ENCODE results near the gene CDADC1. TPM values are rescaled to one million over a fixed set of nuclear protein-coding genes. Genes with fewer than 3 reads are reported as not detected.

The CDADC1 gene
- total and polyA plus RNA-seq, 2 donors (not counting 3 experiments of a cell fraction or from before 2014, with no cell fraction given) = 2.4 to 9.1 TPM

DNA sequence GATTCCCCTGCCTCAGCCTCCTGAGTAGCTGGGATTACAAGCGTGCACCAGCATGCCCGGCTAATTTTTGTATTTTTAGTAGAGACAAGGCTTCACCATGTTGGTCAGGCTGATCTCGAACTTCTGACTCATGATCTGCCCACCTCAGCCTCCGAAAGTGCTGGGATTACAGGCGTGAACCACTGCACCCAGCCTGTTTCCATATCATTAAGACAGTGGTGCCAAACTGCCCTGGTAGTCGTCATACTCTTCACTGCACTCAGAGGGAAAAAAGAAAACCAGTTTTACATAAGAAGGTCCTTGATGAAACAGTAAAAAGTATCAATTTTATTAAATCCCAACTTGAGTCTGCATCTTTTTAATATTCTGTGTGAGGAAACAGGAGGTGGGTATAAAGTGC lies 14.9 kb downstream of the CDADC1 start:
- H3K27ac ChIP-seq (ENCODE audit: insufficient read depth, low read depth, low read length) = no peak overlapping the region
- no peaks in the 10 kb centered on the region for H3K9me3 ChIP-seq (replicated peaks; ENCODE audit: control insufficient read depth, insufficient read depth, low read length)
- TF ChIP-seq JUN (IDR thresholded peaks at IDR 0.05; ENCODE audit: borderline replicate concordance, insufficient read depth, insufficient read length, low read depth) = no peak
- TF ChIP-seq, protein P1, sequence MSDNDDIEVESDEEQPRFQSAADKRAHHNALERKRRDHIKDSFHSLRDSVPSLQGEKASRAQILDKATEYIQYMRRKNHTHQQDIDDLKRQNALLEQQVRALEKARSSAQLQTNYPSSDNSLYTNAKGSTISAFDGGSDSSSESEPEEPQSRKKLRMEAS (IDR thresholded peaks at IDR 0.05; ENCODE audit: insufficient read depth, insufficient read length) = no peak
- no peak for TF ChIP-seq EZH2 (IDR thresholded peaks at IDR 0.05; ENCODE audit: borderline replicate concordance, low read depth, low read length, severe bottlenecking)
- TF ChIP-seq POLR2A (IDR thresholded peaks at IDR 0.05; ENCODE audit: low read depth, low read length) = no peak
- no peak for TF ChIP-seq FOS (IDR thresholded peaks at IDR 0.05; ENCODE audit: borderline replicate concordance, insufficient read depth, low read length)
- no peak for TF ChIP-seq MYC (IDR thresholded peaks at IDR 0.05; ENCODE audit: low read depth, low read length)
- TF ChIP-seq, protein P2, sequence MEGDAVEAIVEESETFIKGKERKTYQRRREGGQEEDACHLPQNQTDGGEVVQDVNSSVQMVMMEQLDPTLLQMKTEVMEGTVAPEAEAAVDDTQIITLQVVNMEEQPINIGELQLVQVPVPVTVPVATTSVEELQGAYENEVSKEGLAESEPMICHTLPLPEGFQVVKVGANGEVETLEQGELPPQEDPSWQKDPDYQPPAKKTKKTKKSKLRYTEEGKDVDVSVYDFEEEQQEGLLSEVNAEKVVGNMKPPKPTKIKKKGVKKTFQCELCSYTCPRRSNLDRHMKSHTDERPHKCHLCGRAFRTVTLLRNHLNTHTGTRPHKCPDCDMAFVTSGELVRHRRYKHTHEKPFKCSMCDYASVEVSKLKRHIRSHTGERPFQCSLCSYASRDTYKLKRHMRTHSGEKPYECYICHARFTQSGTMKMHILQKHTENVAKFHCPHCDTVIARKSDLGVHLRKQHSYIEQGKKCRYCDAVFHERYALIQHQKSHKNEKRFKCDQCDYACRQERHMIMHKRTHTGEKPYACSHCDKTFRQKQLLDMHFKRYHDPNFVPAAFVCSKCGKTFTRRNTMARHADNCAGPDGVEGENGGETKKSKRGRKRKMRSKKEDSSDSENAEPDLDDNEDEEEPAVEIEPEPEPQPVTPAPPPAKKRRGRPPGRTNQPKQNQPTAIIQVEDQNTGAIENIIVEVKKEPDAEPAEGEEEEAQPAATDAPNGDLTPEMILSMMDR (IDR thresholded peaks at IDR 0.05; ENCODE audit: extremely low read depth in 1 of 2, insufficient read depth in 1 of 2, low read depth in 1 of 2, low read length in 2 of 2) = no peak
- TF ChIP-seq POLR2AphosphoS5 (IDR thresholded peaks at IDR 0.05; ENCODE audit: insufficient read depth, low read depth, low read length) = no peak
- no peak for TF ChIP-seq GATA2 (IDR thresholded peaks at IDR 0.05; ENCODE audit: insufficient read depth, insufficient read length, low read depth, low read length)
- no peaks in the 10 kb centered on the region for H3K4me1 ChIP-seq (ENCODE audit: control insufficient read depth, extremely low read depth, insufficient read depth, low read length)
- H3K27me3 ChIP-seq (ENCODE audit: control insufficient read depth in 2 of 2, insufficient read depth in 2 of 2, low read length in 2 of 2) = no peaks in the 10 kb centered on the region
- H3K4me3 ChIP-seq (replicated peaks in 1 of 3; ENCODE audit: insufficient read depth in 1 of 3, low read depth in 1 of 3, low read length in 3 of 3) = no peak overlapping the region
- ChIA-PET POLR2A (no interaction called here), CTCF (interaction anchor here (2.1 to 2.6 kb wide), 2 partner anchors 14 to 15 kb away, joined by 5 read pairs; partner anchors contain the start of gene CDADC1)
- no peak overlapping the region for H2AFZ ChIP-seq (ENCODE audit: low read depth, low read length)
- no peaks in the 10 kb centered on the region for H4K20me1 ChIP-seq (replicated peaks; ENCODE audit: control insufficient read depth, extremely low read depth, insufficient read depth, low read length)
- intact Hi-C loops (cut with micrococcal nuclease) = no loop called here
- H3K9me1 ChIP-seq (replicated peaks; ENCODE audit: control insufficient read depth, extremely low read depth, insufficient read depth, low read length) = no peaks in the 10 kb centered on the region
- DNase-seq (ENCODE audit: low read depth, low spot score) (no peak), FAIRE-seq (no peak)
- no peak overlapping the region for H3K4me2 ChIP-seq (ENCODE audit: insufficient read depth, low read length)
- H3K79me2 ChIP-seq (ENCODE audit: control insufficient read depth, insufficient read depth, low read length) = no peaks in the 10 kb centered on the region
- peaks cover 6 to 7% of the 10 kb centered on the region in 2 experiments for H3K36me3 ChIP-seq (ENCODE audit: control insufficient read depth in 2 of 2, extremely low read depth in 1 of 2, insufficient read depth in 2 of 2, low read length in 2 of 2)
- dilution Hi-C loops (cut with MboI; ENCODE audit: extremely low pct_ligation_motif_present, low sequenced_read_pairs) = no loop called here
- no peak overlapping the region for H3K9ac ChIP-seq (replicated peaks; ENCODE audit: extremely low read depth, insufficient read depth, low read length)
- BruUV-seq (replicated peaks) = no TSS peak
